Thymus (tissue), 11 donors: ENCODE results near the gene ELP4. TPM values are rescaled to one million over a fixed set of nuclear protein-coding genes. Genes with fewer than 3 reads are reported as not detected.

Source experiments
- DNase-seq, 9 donors: peaks; one replicate each; pipeline ENCODE4 v3.0.0-alpha.2; 2013; ENCODE audit warnings: low spot score in 9 of 9, low read depth in 6 of 9, missing footprints in 1 of 9
- H3K27ac ChIP-seq, 2 donors: one replicate each; pipeline ENCODE4 v1.5.1; 2013; ENCODE audit warnings: control low read depth in 1 of 2, low read depth in 1 of 2, low read length in 1 of 2, mild to moderate bottlenecking in 1 of 2, moderate library complexity in 1 of 2
- H3K27me3 ChIP-seq, 2 donors: one replicate each; pipeline ENCODE4 v1.5.1; 2013; ENCODE audit warnings: low read length in 1 of 2; ENCODE audit not compliant: control insufficient read depth in 2 of 2, insufficient read depth in 1 of 2
- H3K36me3 ChIP-seq, 2 donors: one replicate each; pipeline ENCODE4 v1.5.1; 2013; ENCODE audit warnings: low read length in 1 of 2, mild to moderate bottlenecking in 1 of 2, moderate library complexity in 1 of 2; ENCODE audit not compliant: control insufficient read depth in 2 of 2, insufficient read depth in 2 of 2
- H3K4me1 ChIP-seq, 2 donors: one replicate each; pipeline ENCODE4 v1.5.1; 2013; ENCODE audit warnings: low read length in 2 of 2; ENCODE audit not compliant: control insufficient read depth in 2 of 2, insufficient read depth in 2 of 2
- H3K4me3 ChIP-seq, 2 donors: one replicate each; pipeline ENCODE4 v1.5.1; 2013; ENCODE audit warnings: low read length in 2 of 2, control low read depth in 1 of 2, mild to moderate bottlenecking in 1 of 2
- H3K9me3 ChIP-seq, 2 donors: one replicate each; pipeline ENCODE4 v1.5.1; 2013; ENCODE audit warnings: low read length in 1 of 2, mild to moderate bottlenecking in 1 of 2; ENCODE audit not compliant: control insufficient read depth in 2 of 2, insufficient read depth in 1 of 2
- WGBS: extraction: QIAGEN DNeasy Blood & Tissue Kit; methylation state at CpG from one replicate; pipeline ENCODE4 v1.1.7; 2013; 5-methylcytosine and 5-hydroxymethylcytosine counted together
- polyA plus RNA-seq: library from polyadenylated mRNA; stranded (reverse); fragments of 200-250 nt; gene quantifications from one replicate; pipeline ENCODE4 v1.2.3, GENCODE V29; 2013
- total RNA-seq: library from RNA; stranded (reverse); fragments of 120-200 nt; gene quantifications from one replicate; pipeline ENCODE4 v1.2.4, GENCODE V29; 2013
- donor health status: healthy.

ELP4 gene
- total and polyA plus RNA-seq, 2 donors: 20.6 to 26.8 TPM

DNA sequence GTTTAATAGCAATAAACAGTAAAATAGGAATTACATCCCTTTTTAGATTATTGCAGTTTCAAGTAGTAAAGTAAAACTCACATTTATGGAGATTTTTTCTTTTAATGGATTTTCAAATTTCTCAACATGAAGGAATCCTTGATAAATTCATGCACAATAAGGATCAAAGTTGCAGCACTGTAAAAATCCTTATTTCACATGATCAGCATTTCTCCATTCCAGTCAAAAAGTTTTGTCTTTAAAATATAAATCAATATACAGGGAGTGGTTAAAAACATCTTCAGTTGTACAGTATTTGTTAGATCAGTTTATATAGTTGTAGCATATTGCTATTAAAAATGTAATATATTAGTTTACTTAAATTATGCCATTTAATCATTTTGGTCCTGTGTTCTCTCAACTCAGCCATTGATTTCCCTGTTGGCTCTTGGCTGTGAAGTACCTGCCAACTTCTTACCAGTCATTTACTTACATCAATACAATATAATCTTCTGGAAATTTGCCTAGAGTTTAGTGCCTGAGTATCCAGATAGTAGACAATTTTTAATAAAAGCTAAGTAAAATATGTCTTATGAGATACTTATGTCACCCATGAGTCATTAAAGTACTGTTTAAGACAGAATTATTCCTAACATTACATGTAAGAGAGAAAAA is 12.1 kb downstream of the ELP4 start:
- H3K9me3 ChIP-seq: peaks cover 0 to 3% of the 10 kb centered on the region in 2 donors
- no peak overlapping the region for H3K4me3 ChIP-seq
- no peaks in the 10 kb centered on the region for H3K4me1 ChIP-seq
- no peak overlapping the region for H3K27ac ChIP-seq
- peaks cover 0 to 4% of the 10 kb centered on the region in 2 donors for H3K36me3 ChIP-seq
- H3K27me3 ChIP-seq: no peaks in the 10 kb centered on the region
- DNase-seq: no peak

DNA sequence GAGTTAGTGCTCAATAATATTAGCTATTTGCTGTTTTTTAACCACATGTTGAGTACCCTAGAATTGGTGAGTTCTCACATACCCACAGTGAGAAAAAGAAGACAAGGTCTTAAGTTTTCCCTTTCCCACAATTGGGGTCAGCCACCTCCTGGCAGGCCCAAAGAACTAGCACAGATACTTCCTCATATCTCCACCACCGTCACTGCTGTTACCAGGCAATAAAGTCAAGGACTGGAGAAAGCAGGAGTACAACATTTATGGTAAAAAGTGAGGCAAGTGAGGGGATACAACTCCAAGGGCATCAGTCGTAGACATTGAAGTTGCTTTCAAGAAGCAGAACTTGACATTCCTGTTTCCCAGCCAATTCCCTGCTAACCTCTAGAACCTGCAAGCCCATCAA is 19.6 kb downstream of the ELP4 start:
- Histone ChIP-seq H3K27me3 (no peaks in the 10 kb centered on the region), H3K9me3 (peaks cover 0 to 1% of the 10 kb centered on the region in 2 donors), H3K4me3 (no peak overlapping the region), H3K4me1 (no peaks in the 10 kb centered on the region), H3K36me3 (peaks cover 0 to 3% of the 10 kb centered on the region in 2 donors), H3K27ac (no peak overlapping the region)
- DNase-seq: no peak
- WGBS: 93% methylated on average over 2 of the region's 2 CpGs

GRCh38 chr11:31529701-31530100 is 20.1 kb downstream of the ELP4 start:
- H3K9me3 ChIP-seq: no peaks in the 10 kb centered on the region
- no peak overlapping the region for H3K4me3 ChIP-seq
- no peaks in the 10 kb centered on the region for H3K4me1 ChIP-seq
- H3K36me3 ChIP-seq: no peaks in the 10 kb centered on the region
- H3K27ac ChIP-seq: no peak overlapping the region
- no peaks in the 10 kb centered on the region for H3K27me3 ChIP-seq
- no peak for DNase-seq

- Histone ChIP-seq H3K9me3 (no peaks in the 10 kb centered on the region), H3K27me3 (no peaks in the 10 kb centered on the region), H3K4me3 (no peak overlapping the region), H3K27ac (no peak overlapping the region), H3K4me1 (no peaks in the 10 kb centered on the region), H3K36me3 (no peaks in the 10 kb centered on the region)
- no peak for DNase-seq
- WGBS: 97% methylated on average over 1 of the region's 1 CpG
Measured at GRCh38 chr11:31531293-31531692, 21.7 kb downstream of the ELP4 start.

DNA sequence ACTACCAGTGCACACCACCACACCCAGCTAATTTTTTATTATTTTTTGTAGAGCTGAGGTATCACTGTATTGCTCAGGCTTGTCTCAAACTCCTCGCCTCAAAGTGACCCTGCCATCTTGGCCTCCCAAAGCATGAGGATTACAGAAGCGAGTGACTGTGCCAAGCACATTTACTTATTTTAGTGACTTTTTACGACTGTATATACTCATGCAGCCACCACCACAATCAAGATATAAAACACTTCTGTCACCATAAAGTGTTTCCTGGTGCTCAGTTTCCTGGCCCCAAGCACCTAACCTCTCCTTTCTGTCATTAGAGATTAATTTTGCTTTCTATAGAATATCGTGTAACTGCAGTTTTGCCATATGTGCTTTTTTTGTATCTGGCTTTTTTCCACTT is 25.9 kb downstream of the ELP4 start:
- Histone ChIP-seq H3K27me3 (no peaks in the 10 kb centered on the region), H3K4me3 (no peak overlapping the region), H3K36me3 (peaks cover 0 to 2% of the 10 kb centered on the region in 2 donors), H3K4me1 (no peaks in the 10 kb centered on the region), H3K9me3 (no peaks in the 10 kb centered on the region), H3K27ac (no peak overlapping the region)
- DNase-seq: no peak
- WGBS: 90% methylated on average over 4 of the region's 4 CpGs

DNA sequence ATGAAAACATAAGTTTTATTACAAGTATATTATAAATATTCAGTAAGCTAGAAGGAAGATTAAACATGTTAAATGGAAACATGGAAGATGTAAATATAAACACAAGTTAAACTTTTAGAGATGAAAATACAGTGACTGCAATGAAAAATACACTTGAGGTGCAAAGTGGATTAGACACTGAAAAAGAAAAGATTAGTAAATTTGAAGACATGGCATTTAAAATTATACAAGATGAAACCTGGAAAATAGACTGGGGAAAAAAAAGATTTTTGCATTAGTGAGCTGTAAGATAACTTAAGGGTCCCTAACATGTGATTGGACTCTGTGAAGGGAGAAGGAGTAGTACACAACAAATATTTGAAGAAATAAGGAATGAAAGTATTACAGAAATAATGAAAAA is 33.3 kb downstream of the ELP4 start:
- Histone ChIP-seq H3K4me1 (no peaks in the 10 kb centered on the region), H3K4me3 (no peak overlapping the region), H3K36me3 (peaks cover 6 to 10% of the 10 kb centered on the region in 2 donors)

DNA sequence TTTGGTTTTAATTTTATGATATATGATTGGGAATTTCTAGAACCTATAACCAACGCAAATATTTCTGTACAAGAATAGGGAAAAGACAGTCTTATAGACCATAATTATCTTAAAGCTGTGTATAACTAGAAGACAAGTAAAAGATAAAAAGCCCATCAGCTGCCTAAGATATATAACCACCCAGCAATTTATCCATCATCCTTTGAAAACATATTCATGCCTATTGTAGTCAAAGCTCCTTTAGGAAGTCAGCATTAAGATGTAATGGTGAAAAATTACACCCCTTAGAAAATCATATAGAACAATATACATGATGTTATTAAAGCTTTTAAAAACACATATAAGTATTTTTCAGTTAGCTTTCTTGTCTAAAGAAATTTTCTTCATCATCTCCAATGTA is 46.4 kb downstream of the ELP4 start:
- no peaks in the 10 kb centered on the region for H3K9me3 ChIP-seq
- no peaks in the 10 kb centered on the region for H3K27me3 ChIP-seq
- H3K4me1 ChIP-seq: no peaks in the 10 kb centered on the region
- WGBS: 99% methylated on average over 1 of the region's 1 CpG
- no peaks in the 10 kb centered on the region for H3K36me3 ChIP-seq
- no peak for DNase-seq
- H3K27ac ChIP-seq: no peak overlapping the region
- no peak overlapping the region for H3K4me3 ChIP-seq

More for the DNA sequence above, 33.3 kb downstream of the ELP4 start:
- Histone ChIP-seq H3K9me3 (peaks cover 0 to 3% of the 10 kb centered on the region in 2 donors), H3K27ac (no peak overlapping the region), H3K27me3 (no peaks in the 10 kb centered on the region)
- no peak for DNase-seq

DNA sequence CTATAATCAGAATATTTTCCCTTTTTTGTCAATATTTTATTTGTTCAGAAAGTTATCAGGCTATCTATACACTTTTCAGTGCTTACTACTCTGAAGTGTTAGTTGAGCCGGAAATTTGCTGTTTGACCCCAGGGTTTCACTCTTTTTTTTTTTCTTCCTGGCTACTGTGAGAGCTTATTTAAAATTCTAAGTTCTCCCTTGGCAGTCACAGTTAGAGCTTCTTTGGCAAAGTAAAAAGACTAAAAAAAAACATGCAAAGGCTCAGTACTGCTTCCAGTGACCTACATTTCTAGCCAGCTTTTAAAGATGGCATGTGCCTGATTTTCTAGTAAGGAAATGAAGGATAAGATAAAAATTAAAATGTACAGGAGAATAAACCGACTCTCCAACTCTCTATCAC is 48.4 kb downstream of the ELP4 start:
- 99% methylated on average over 2 of the region's 2 CpGs for WGBS
- H3K4me1 ChIP-seq: no peaks in the 10 kb centered on the region
- no peak overlapping the region for H3K4me3 ChIP-seq
- no peak for DNase-seq
- no peaks in the 10 kb centered on the region for H3K9me3 ChIP-seq
- H3K36me3 ChIP-seq: no peaks in the 10 kb centered on the region
- H3K27me3 ChIP-seq: no peaks in the 10 kb centered on the region
- H3K27ac ChIP-seq: no peak overlapping the region

GRCh38 chr11:31560842-31561476 is 51.4 kb downstream of the ELP4 start:
- WGBS: 96% methylated on average over 1 of the region's 1 CpG
- H3K4me1 ChIP-seq: no peaks in the 10 kb centered on the region
- no peak for DNase-seq
- no peak overlapping the region for H3K4me3 ChIP-seq
- H3K36me3 ChIP-seq: no peaks in the 10 kb centered on the region
- peaks cover 0 to 2% of the 10 kb centered on the region in 2 donors for H3K9me3 ChIP-seq
- no peaks in the 10 kb centered on the region for H3K27me3 ChIP-seq
- no peak overlapping the region for H3K27ac ChIP-seq
